SK-N-SH (cell line): ENCODE measurements around the gene DSG3. TPM values are rescaled to one million over a fixed set of nuclear protein-coding genes. Genes with fewer than 3 reads are reported as not detected.

Experiments
- CTCF ChIA-PET: fragments of 300-600, 350-600 bp; formaldehyde crosslinking; extraction: SDS; loops from one replicate; lab custom pipeline; 2021; lab: Yijun Ruan, JAX
- POLR2A ChIA-PET: fragments of 350-600 bp; sonication (Branson Sonifier 250); formaldehyde crosslinking; extraction: SDS; loops from one replicate; lab custom pipeline; 2020; ENCODE audit warnings: antibody characterized with exemption, inconsistent platforms; lab: Yijun Ruan, JAX
- DNase-seq: peaks from one replicate; pipeline ENCODE4 v3.0.0; 2012
- H2AFZ ChIP-seq: fragments of 200-600 bp; sonication (generic); 2 replicates; pipeline ENCODE4 v1.8.1; 2016; ENCODE audit warnings: antibody characterized with exemption, mild to moderate bottlenecking, low read depth
- H3F3A ChIP-seq: fragments of 200-600 bp; sonication (generic); replicated peaks from 2 replicates; pipeline ENCODE3; 2016; ENCODE audit warnings: antibody characterized with exemption, mild to moderate bottlenecking; ENCODE audit not compliant: insufficient read depth
- H3K27ac ChIP-seq, 2 experiments: fragments of 200-500 bp in 1 of 2; fragments of 200-600 bp in 1 of 2; sonication (Bioruptor generic) in 1 of 2; sonication (generic), shearing (Covaris generic) in 1 of 2; 2 replicates each; pipeline versions ENCODE4 v1.5.1 to v1.6.1; 2014 to 2016; ENCODE audit warnings: low read depth in 2 of 2, inconsistent platforms in 1 of 2, low read length in 1 of 2, mild to moderate bottlenecking in 1 of 2, mixed read lengths in 1 of 2
- H3K27me3 ChIP-seq: fragments of 200-600 bp; sonication (generic), shearing (Covaris generic); 2 replicates; pipeline ENCODE4 v1.6.1; 2016; ENCODE audit warnings: mixed run types; ENCODE audit not compliant: insufficient read depth
- H3K36me3 ChIP-seq, 2 experiments: fragments of 200-500 bp in 1 of 2; fragments of 200-600 bp in 1 of 2; sonication (Bioruptor generic) in 1 of 2; sonication (generic) in 1 of 2; replicated peaks in 1 of 2; 2 replicates each; pipeline versions ENCODE3 to v1.5.1; 2014 to 2016; ENCODE audit warnings: low read length in 1 of 2, mild to moderate bottlenecking in 1 of 2; ENCODE audit not compliant: insufficient read depth in 2 of 2, control insufficient read depth in 1 of 2
- H3K4me1 ChIP-seq, 2 experiments: fragments of 200-500 bp in 1 of 2; fragments of 200-600 bp in 1 of 2; sonication (Bioruptor generic) in 1 of 2; sonication (generic), shearing (Covaris generic) in 1 of 2; 2 replicates each; pipeline versions ENCODE4 v1.5.1 to v1.6.1; 2014 to 2016; ENCODE audit warnings: low read depth in 1 of 2, low read length in 1 of 2, mixed run types in 1 of 2; ENCODE audit not compliant: insufficient read depth in 2 of 2, control insufficient read depth in 1 of 2
- H3K4me2 ChIP-seq: fragments of 200-600 bp; sonication (generic), shearing (Covaris generic); 2 replicates; pipeline ENCODE4 v1.6.1; 2017; ENCODE audit warnings: mixed run types
- H3K4me3 ChIP-seq, 2 experiments: fragments of 200-500 bp in 1 of 2; fragments of 200-600 bp in 1 of 2; sonication (Bioruptor generic) in 1 of 2; sonication (generic), shearing (Covaris generic) in 1 of 2; 2 replicates each; pipeline versions ENCODE4 v1.5.1 to v1.8.1; 2014 to 2016; ENCODE audit warnings: low read depth in 2 of 2, inconsistent platforms in 1 of 2, low read length in 1 of 2, mild to moderate bottlenecking in 1 of 2, mixed read lengths in 1 of 2, moderate library complexity in 1 of 2
- H3K79me2 ChIP-seq: fragments of 200-600 bp; sonication (generic); 2 replicates; pipeline ENCODE4 v1.8.1; 2017; ENCODE audit warnings: mild to moderate bottlenecking; ENCODE audit not compliant: insufficient read depth
- H3K9ac ChIP-seq: fragments of 200-600 bp; sonication (generic); 2 replicates; pipeline ENCODE4 v1.6.1; 2017; ENCODE audit warnings: mixed run types
- H3K9me2 ChIP-seq: fragments of 200-600 bp; sonication (generic); 2 replicates; pipeline ENCODE4 v1.6.1; 2017; ENCODE audit warnings: mixed run types
- H3K9me3 ChIP-seq: fragments of 200-600 bp; sonication (generic); 2 replicates; pipeline ENCODE4 v1.6.1; 2017; ENCODE audit warnings: mixed run types, mild to moderate bottlenecking, moderate library complexity
- H4K20me1 ChIP-seq: fragments of 200-600 bp; sonication (generic); 2 replicates; pipeline ENCODE4 v1.6.1; 2017; ENCODE audit warnings: mild to moderate bottlenecking, mixed run types; ENCODE audit not compliant: insufficient read depth
- MEF2A ChIP-seq: IDR thresholded peaks from 2 replicates; pipeline ENCODE4 v1.4.0; 2012; ENCODE audit warnings: low read depth, borderline replicate concordance
- NRF1 ChIP-seq: IDR thresholded peaks from 2 replicates; pipeline ENCODE4 v1.6.1; 2012; ENCODE audit warnings: low read depth, mild to moderate bottlenecking, low read length
- REST ChIP-seq: IDR thresholded peaks from 2 replicates; pipeline ENCODE4 v1.6.1; 2012; ENCODE audit warnings: mild to moderate bottlenecking, low read depth, low read length, moderate library complexity
- SMC3 ChIP-seq: IDR thresholded peaks from 2 replicates; pipeline ENCODE4 v1.6.1; 2012; ENCODE audit warnings: low read depth, low read length, improper control_type of control experiment
- TEAD4 ChIP-seq: IDR thresholded peaks from 2 replicates; pipeline ENCODE4 v1.4.0; 2012; ENCODE audit warnings: mild to moderate bottlenecking, borderline replicate concordance; ENCODE audit not compliant: insufficient read depth
- USF1 ChIP-seq: IDR thresholded peaks from 2 replicates; pipeline ENCODE4 v1.4.0; 2012; ENCODE audit warnings: low read depth, borderline replicate concordance
- YY1 ChIP-seq: IDR thresholded peaks from 2 replicates; pipeline ENCODE4 v1.4.0; 2012; ENCODE audit warnings: low read depth, mild to moderate bottlenecking
- WGBS: methylation state at CpG from one replicate; pipeline ENCODE4 v1.1.6; 2017; ENCODE audit warnings: low lambda C conversion rate; 5-methylcytosine and 5-hydroxymethylcytosine counted together
- polyA plus RNA-seq, 3 experiments: library from polyadenylated mRNA; depleted of rRNA; stranded (reverse); fragments of >200 nt; gene quantifications; 2 replicates each; pipeline ENCODE4 v1.2.3, GENCODE V29; 2012
- TF ChIP-seq, protein P1 (sequence below): IDR thresholded peaks from 2 replicates; pipeline ENCODE4 v1.4.0; 2012; ENCODE audit warnings: low read depth, borderline replicate concordance

Gene DSG3
- polyA plus RNA-seq, 1 of the 3 experiments (the other 2 are of a cell fraction) = 0.02 TPM

DNA sequence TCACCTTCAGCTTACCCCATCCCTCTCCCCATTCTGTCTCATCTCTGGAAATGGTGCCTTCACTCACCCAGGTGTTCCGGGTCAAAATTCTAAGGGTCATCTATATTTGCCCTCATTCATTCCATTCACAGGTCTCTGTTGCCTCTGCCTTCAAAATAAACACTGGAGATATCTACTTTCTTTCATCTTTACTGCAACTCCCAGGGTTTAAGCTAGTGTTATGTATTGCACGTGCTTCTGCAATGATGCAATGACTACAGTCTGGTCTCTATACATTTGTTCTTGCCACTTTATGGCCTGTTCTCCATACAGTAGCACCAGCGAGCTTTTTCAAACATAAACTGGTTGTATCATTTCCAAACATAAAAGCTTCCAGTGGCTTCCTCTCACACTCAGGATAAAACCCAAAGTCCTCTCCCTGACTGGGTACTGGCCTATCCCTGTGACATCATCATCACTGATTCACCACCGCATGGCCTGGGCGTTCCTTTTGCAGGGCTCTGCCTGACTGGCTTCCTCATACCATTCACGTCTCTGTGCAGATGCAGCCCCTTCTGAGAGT is 64.7 kb downstream of the DSG3 start:
- H2AFZ ChIP-seq = peak overlapping the region; percentile 65; the same call in 1 of the 2 replicates
- H3K9me3 ChIP-seq = no peaks in the 10 kb centered on the region
- no peak overlapping the region for H3K4me2 ChIP-seq
- WGBS = 14% methylated on average over 6 of the region's 6 CpGs
- H3F3A ChIP-seq = no peaks in the 10 kb centered on the region
- ChIA-PET POLR2A (no interaction called here), CTCF (interaction anchor here (0.9 kb wide), 1 partner anchor 8 kb away, joined by 3 read pairs; no protein-coding TSS in a partner anchor)
- TF ChIP-seq SMC3 = no peak
- TF ChIP-seq, protein P1, sequence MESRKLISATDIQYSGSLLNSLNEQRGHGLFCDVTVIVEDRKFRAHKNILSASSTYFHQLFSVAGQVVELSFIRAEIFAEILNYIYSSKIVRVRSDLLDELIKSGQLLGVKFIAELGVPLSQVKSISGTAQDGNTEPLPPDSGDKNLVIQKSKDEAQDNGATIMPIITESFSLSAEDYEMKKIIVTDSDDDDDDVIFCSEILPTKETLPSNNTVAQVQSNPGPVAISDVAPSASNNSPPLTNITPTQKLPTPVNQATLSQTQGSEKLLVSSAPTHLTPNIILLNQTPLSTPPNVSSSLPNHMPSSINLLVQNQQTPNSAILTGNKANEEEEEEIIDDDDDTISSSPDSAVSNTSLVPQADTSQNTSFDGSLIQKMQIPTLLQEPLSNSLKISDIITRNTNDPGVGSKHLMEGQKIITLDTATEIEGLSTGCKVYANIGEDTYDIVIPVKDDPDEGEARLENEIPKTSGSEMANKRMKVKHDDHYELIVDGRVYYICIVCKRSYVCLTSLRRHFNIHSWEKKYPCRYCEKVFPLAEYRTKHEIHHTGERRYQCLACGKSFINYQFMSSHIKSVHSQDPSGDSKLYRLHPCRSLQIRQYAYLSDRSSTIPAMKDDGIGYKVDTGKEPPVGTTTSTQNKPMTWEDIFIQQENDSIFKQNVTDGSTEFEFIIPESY = no peak
- TF ChIP-seq NRF1 = no peak
- TF ChIP-seq USF1 = no peak
- TF ChIP-seq REST = no peak
- TF ChIP-seq MEF2A = no peak
- TF ChIP-seq TEAD4 = no peak
- TF ChIP-seq YY1 = no peak
- no peak overlapping the region for H3K4me3 ChIP-seq
- peaks cover 0 to 7% of the 10 kb centered on the region in 2 experiments; a peak in 1 of 4 replicates for H3K4me1 ChIP-seq
- H4K20me1 ChIP-seq = no peaks in the 10 kb centered on the region
- peaks cover 27% of the 10 kb centered on the region; the same call in 1 of the 2 replicates for H3K27me3 ChIP-seq
- no peaks in the 10 kb centered on the region for H3K9me2 ChIP-seq
- H3K79me2 ChIP-seq = no peaks in the 10 kb centered on the region
- H3K27ac ChIP-seq = no peak overlapping the region
- DNase-seq = no peak
- no peaks in the 10 kb centered on the region for H3K36me3 ChIP-seq
- H3K9ac ChIP-seq = no peak overlapping the region
